ENCODE results near the gene BAZ2A.

Gene BAZ2A

GRCh38 chr12:56614627-56615026 is 15.5 kb downstream of the BAZ2A start:
- Histone ChIP-seq H3K27ac (no peak overlapping the region), H3K4me3 (no peak overlapping the region)
- TF ChIP-seq CTCF (IDR thresholded peaks at IDR 0.05): no peak
- DNase-seq (ENCODE audit: low spot score): no peak

- Histone ChIP-seq H3K4me3 (no peak overlapping the region), H3K27ac (no peak overlapping the region)
- no peak for DNase-seq (ENCODE audit: low spot score)
- no peak for TF ChIP-seq CTCF (IDR thresholded peaks at IDR 0.05)
Measured at GRCh38 chr12:56604355-56604754, 25.8 kb downstream of the BAZ2A start.

- TF ChIP-seq CTCF (IDR thresholded peaks at IDR 0.05): no peak
- DNase-seq (ENCODE audit: low spot score): no peak
- no peak overlapping the region for H3K27ac ChIP-seq
- H3K4me3 ChIP-seq: no peak overlapping the region
Measured at GRCh38 chr12:56602239-56602638, 27.9 kb downstream of the BAZ2A start.

- no peak for TF ChIP-seq CTCF (IDR thresholded peaks at IDR 0.05)
- Histone ChIP-seq H3K4me3 (no peak overlapping the region), H3K27ac (no peak overlapping the region)
- DNase-seq (ENCODE audit: low spot score): no peak
Measured at GRCh38 chr12:56601503-56601902, 28.6 kb downstream of the BAZ2A start.

GRCh38 chr12:56600753-56601152 is 29.4 kb downstream of the BAZ2A start:
- Histone ChIP-seq H3K4me3 (no peak overlapping the region), H3K27ac (no peak overlapping the region)
- no peak for TF ChIP-seq CTCF (IDR thresholded peaks at IDR 0.05)
- DNase-seq (ENCODE audit: low spot score): no peak

- TF ChIP-seq CTCF (IDR thresholded peaks at IDR 0.05): no peak
- no peak for DNase-seq (ENCODE audit: low spot score)
- Histone ChIP-seq H3K27ac (no peak overlapping the region), H3K4me3 (no peak overlapping the region)
Measured at GRCh38 chr12:56599797-56600196, 30.3 kb downstream of the BAZ2A start.

GRCh38 chr12:56599041-56599440 is 31.1 kb downstream of the BAZ2A start:
- H3K27ac ChIP-seq: no peak overlapping the region
- no peak for DNase-seq (ENCODE audit: low spot score)
- H3K4me3 ChIP-seq: no peak overlapping the region
- TF ChIP-seq CTCF (IDR thresholded peaks at IDR 0.05): no peak
